KOPT-K1 (cell line): ENCODE data around the gene NHSL2.
"Not testable (repeated sequence)": the region's sequence is repeated elsewhere in the genome, so short reads cannot be mapped to it uniquely, and the experiment has no call there.

ENCODE experiments used
- H3K27ac ChIP-seq: fragments of 200-600 bp; sonication (generic); 2 replicates; pipeline ENCODE4 v1.5.1; 2016; ENCODE audit warnings: antibody characterized with exemption, mild to moderate bottlenecking, low read depth, low read length; ENCODE audit not compliant: poor library complexity, severe bottlenecking
- H3K36me3 ChIP-seq: fragments of 200-600 bp; sonication (generic); 2 replicates; pipeline ENCODE4 v1.5.1; 2017; ENCODE audit warnings: antibody characterized with exemption, mild to moderate bottlenecking, low read length, moderate library complexity; ENCODE audit not compliant: insufficient read depth
- H3K9me3 ChIP-seq: fragments of 200-600 bp; sonication (generic); 2 replicates; pipeline ENCODE4 v1.5.1; 2017; ENCODE audit warnings: antibody characterized with exemption, low read length, mild to moderate bottlenecking; ENCODE audit not compliant: insufficient read depth, poor library complexity, severe bottlenecking

Gene NHSL2

DNA sequence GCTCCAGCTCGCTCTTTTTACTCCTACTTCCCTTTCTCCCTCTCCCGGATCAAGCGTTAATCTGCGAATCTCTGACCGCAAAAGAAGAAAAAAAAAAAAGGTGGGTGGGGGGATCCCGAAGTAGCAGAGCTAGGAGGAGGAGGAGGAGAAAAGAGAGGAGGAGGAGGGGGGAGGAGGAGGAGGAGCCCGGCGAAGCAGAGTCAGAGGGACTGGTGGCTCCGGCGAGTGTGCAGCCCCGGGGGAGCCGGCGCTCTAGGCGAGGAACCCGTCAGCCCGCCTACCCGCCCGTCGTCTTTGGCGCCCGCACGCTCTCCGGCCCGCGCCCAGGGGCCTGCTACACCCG, at the start of gene NHSL2:
Gene NHSL2, plus strand, starts transcription at position 203 of the 343 bp plus-strand sequence.
- H3K9me3 ChIP-seq, result no peaks in the 10 kb centered on the region
- no peak within 1 kb of the TSS for H3K27ac ChIP-seq
- H3K36me3 ChIP-seq, result no peaks in the 10 kb centered on the region

GRCh38 chrX:71867680-71868079, 43.0 kb upstream of the NHSL2 start:
- no peak overlapping the region for H3K27ac ChIP-seq
- no peaks in the 10 kb centered on the region for H3K36me3 ChIP-seq
- H3K9me3 ChIP-seq, result no peaks in the 10 kb centered on the region

GRCh38 chrX:71869566-71869965, 41.1 kb upstream of the NHSL2 start:
- not testable (repeated sequence) for H3K27ac ChIP-seq, H3K9me3 ChIP-seq

GRCh38 chrX:71870208-71871098, 40.2 kb upstream of the NHSL2 start:
- H3K27ac ChIP-seq, result no peak overlapping the region
- H3K9me3 ChIP-seq, result no peaks in the 10 kb centered on the region
- H3K36me3 ChIP-seq, result no peaks in the 10 kb centered on the region

More at GRCh38 chrX:71869566-71869965, 41.1 kb upstream of the NHSL2 start:
- H3K36me3 ChIP-seq, result not testable (repeated sequence)

GRCh38 chrX:71871367-71871766, 39.3 kb upstream of the NHSL2 start:
- H3K9me3 ChIP-seq, result no peaks in the 10 kb centered on the region
- no peak overlapping the region for H3K27ac ChIP-seq
- no peaks in the 10 kb centered on the region for H3K36me3 ChIP-seq

- no peaks in the 10 kb centered on the region for H3K36me3 ChIP-seq
- H3K9me3 ChIP-seq, result no peaks in the 10 kb centered on the region
- H3K27ac ChIP-seq, result no peak overlapping the region
These were observed 37.8 kb upstream of the NHSL2 start for GRCh38 chrX:71872542-71873458.

DNA sequence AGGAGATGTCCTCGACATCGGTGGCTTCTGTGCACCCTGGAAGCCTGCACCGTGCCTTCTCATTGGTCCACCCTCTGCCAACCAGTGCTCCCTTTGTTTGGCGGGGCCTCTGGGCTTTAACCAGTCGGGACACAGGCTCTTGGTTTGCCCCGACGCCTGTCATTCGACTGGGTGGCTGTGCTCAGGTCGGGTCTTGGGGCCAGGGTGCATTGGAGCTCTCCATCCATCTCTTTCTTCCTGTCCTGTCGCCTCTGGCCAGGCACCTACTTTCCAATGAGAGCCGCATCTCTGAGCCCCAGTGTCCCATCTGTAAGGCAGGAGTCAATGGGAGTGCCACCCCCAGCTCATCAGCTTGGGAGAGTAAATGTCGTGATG, 37.2 kb upstream of the NHSL2 start:
- Histone ChIP-seq H3K9me3 (no peaks in the 10 kb centered on the region), H3K27ac (no peak overlapping the region), H3K36me3 (no peaks in the 10 kb centered on the region)

- not testable (repeated sequence) for H3K27ac ChIP-seq, H3K9me3 ChIP-seq, H3K36me3 ChIP-seq
These were observed 33.8 kb upstream of the NHSL2 start for GRCh38 chrX:71876841-71877240.

- Histone ChIP-seq H3K9me3 (no peaks in the 10 kb centered on the region), H3K27ac (no peak overlapping the region), H3K36me3 (no peaks in the 10 kb centered on the region)
These were observed 25.5 kb upstream of the NHSL2 start for GRCh38 chrX:71885099-71885498.

DNA sequence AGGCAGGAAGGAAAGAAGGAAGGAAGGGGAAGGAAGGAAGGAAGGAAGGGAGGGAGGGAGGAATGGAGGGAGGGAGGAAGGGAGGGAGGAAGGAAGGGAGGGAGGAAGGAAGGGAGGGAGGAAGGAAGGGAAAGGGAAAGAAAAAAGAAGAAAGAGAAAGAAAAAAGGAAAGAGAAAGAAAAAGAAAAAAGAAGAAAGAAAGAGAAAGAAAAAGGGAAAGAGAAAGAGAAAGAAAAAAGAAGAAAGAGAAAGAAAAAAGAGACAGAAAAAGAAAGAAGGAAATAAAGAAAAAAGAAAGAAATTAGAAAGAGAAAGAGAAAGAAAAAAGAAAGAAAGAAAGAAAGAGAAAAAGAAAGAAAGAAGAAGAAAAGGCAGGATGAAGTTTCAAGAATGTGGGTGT, 15.0 kb upstream of the NHSL2 start:
- H3K36me3 ChIP-seq, result no peaks in the 10 kb centered on the region
- no peak overlapping the region for H3K27ac ChIP-seq
- H3K9me3 ChIP-seq, result no peaks in the 10 kb centered on the region

DNA sequence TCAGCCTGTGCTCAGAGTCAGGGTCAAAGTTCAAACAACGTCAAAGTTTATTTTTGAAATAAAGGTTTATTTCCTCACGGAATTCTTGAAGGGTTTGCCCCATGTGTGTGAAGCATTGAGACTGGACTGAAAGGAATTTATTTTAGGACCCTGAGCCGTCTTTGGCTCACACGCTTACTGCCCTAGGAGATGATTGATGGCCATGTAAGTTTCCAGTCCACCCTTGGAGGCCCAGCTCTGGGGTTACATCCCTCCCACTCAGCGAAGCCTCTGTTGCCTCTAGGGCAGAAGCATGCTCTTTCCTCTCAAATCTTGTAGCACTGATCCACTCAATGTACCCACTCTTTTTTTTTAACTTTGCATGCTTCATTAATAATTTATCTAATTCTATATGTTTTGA, 4.5 kb upstream of the NHSL2 start:
- no peaks in the 10 kb centered on the region for H3K9me3 ChIP-seq
- no peak overlapping the region for H3K27ac ChIP-seq
- no peaks in the 10 kb centered on the region for H3K36me3 ChIP-seq

- Histone ChIP-seq H3K36me3 (no peaks in the 10 kb centered on the region), H3K27ac (no peak overlapping the region), H3K9me3 (no peaks in the 10 kb centered on the region)
These were observed 2.3 kb upstream of the NHSL2 start for GRCh38 chrX:71908387-71908786.

DNA sequence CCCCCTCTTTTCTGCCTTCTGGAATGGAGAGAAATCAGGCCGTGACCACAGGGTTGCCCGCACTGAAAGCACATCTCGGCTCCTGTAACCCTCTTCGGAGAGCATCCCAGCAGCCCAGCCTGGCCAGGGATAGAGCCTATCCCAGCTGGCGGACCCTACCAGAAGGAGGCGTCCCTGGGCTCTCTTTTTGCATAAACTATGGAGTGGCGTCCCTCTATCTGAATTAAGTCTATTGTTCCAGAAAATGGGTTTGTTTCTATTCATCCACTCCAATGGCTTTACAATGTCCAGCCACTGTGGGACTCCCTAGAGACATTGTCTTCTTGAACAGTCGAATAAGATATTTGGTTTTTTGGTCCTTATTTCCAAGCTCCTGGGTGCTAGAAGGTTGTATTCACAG, 689 bp upstream of the NHSL2 start:
- no peaks in the 10 kb centered on the region for H3K36me3 ChIP-seq
- no peak overlapping the region for H3K27ac ChIP-seq
- H3K9me3 ChIP-seq, result no peaks in the 10 kb centered on the region

DNA sequence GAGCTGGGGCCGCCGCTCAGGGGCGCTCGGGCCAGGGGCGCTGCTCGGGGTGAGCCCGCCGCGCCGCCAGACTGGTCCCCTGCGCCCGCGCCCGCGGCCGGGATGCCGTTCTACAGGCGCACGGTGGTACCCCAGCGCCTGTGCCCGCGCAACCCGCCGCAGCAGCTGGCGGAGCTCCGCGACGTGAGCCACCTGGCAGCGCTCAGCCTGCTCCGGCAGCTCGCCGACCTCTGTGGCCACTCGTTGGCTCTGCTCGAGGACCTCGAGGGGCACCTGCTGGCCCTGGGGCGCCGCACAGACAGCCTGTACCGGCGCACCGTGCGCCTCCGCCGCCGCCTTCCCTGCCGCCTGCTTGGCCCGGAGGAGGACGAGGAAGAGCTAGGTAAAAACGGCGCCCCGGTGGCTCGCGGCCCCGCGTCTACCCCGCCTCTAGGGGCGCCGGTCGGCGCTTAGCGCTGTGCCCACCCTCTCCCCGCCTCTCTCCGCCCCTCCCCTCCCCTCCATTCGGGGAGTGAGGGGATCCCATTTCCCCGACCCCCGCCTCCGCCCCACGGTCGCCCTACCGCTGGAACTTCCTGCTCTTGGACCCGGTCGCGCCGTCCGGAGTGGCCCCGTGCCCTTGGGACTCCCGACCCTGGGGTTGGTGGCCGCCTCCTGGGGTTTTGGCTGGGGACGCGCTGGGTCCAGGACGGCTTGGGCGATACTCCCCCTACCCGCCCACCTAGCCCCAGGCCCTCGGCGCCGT, 513 bp downstream of the NHSL2 start:
- Histone ChIP-seq H3K27ac (no peak overlapping the region), H3K36me3 (no peaks in the 10 kb centered on the region), H3K9me3 (no peaks in the 10 kb centered on the region)

- no peaks in the 10 kb centered on the region for H3K9me3 ChIP-seq
- no peaks in the 10 kb centered on the region for H3K36me3 ChIP-seq
- H3K27ac ChIP-seq, result no peak overlapping the region
These were observed 1.0 kb downstream of the NHSL2 start for GRCh38 chrX:71911731-71912050.
